IMR-90 (cell line): Measurements from ENCODE around the gene SEC24D.

Source experiments
- BHLHE40 ChIP-seq: fragments of 150-350 bp; IDR thresholded peaks from 2 replicates; pipeline ENCODE4 v1.6.1; 2016; ENCODE audit warnings: mild to moderate bottlenecking, low read depth, low read length
- CTCF ChIP-seq: conservative IDR thresholded peaks from 2 replicates; pipeline ENCODE4 v1.5.1; 2012; ENCODE audit warnings: mild to moderate bottlenecking, low read depth, low read length, improper control_type of control experiment
- NFE2L2 ChIP-seq: fragments of 150-350 bp; IDR thresholded peaks from 2 replicates; pipeline ENCODE4 v1.6.1; 2016; ENCODE audit warnings: low read depth, mild to moderate bottlenecking, low read length
- POLR2A ChIP-seq: IDR thresholded peaks from 2 replicates; pipeline ENCODE4 v1.6.1; 2012; ENCODE audit warnings: mild to moderate bottlenecking, low read depth, low read length
- RAD21 ChIP-seq: IDR thresholded peaks from 2 replicates; pipeline ENCODE4 v1.6.1; 2012; ENCODE audit warnings: low read length, improper control_type of control experiment
- RFX5 ChIP-seq: IDR thresholded peaks from 2 replicates; pipeline ENCODE4 v1.8.0; 2012; ENCODE audit warnings: low read depth, mild to moderate bottlenecking, low read length, moderate library complexity
- SMC3 ChIP-seq: fragments of 150-350 bp; IDR thresholded peaks from 2 replicates; pipeline ENCODE4 v1.6.1; 2016; ENCODE audit warnings: low read depth, mild to moderate bottlenecking, antibody characterized with exemption, low read length, moderate library complexity
- USF2 ChIP-seq: fragments of 150-350 bp; IDR thresholded peaks from 2 replicates; pipeline ENCODE4 v1.6.1; 2017; ENCODE audit warnings: mild to moderate bottlenecking, antibody characterized with exemption, low read length, low read depth

- TF ChIP-seq NFE2L2 = no peak
- TF ChIP-seq CTCF = no peak
- no peak for TF ChIP-seq RFX5
- no peak for TF ChIP-seq BHLHE40
- TF ChIP-seq RAD21 = no peak
- no peak for TF ChIP-seq POLR2A
- no peak for TF ChIP-seq USF2
- TF ChIP-seq SMC3 = no peak
Measured at GRCh38 chr4:118814058-118814457, 21.9 kb downstream of the SEC24D start.
